HepG2 (cell line): ENCODE data around the gene LZTR1. TPM values are rescaled to one million over a fixed set of nuclear protein-coding genes. Genes with fewer than 3 reads are reported as not detected.

Experiments
- BCL6 ChIP-seq: IDR thresholded peaks from 2 replicates; pipeline ENCODE4 v1.6.1; 2016; ENCODE audit warnings: missing genetic modification reagents, missing compliant biosample characterization
- HHEX ChIP-seq: IDR thresholded peaks from 2 replicates; pipeline ENCODE4 v1.6.1; 2016; ENCODE audit warnings: control low read depth
- POLR2AphosphoS2 ChIP-seq: IDR thresholded peaks from 2 replicates; pipeline ENCODE4 v1.6.1; 2011; ENCODE audit warnings: low read depth, low read length, improper control_type of control experiment
- TBX2 ChIP-seq: sonication (generic); formaldehyde crosslinking; IDR thresholded peaks from 2 replicates; pipeline ENCODE4 v1.5.0; 2020; ENCODE audit warnings: missing genetic modification reagents, mild to moderate bottlenecking, borderline replicate concordance
- ZNF264 ChIP-seq: sonication (generic); formaldehyde crosslinking; IDR thresholded peaks from 2 replicates; pipeline ENCODE4 v1.4.0; 2020; ENCODE audit warnings: missing genetic modification reagents
- ZNF557 ChIP-seq: sonication (generic); formaldehyde crosslinking; IDR thresholded peaks from 2 replicates; pipeline ENCODE4 v1.4.0; 2020; ENCODE audit warnings: missing genetic modification reagents
- polyA plus RNA-seq, 8 experiments: library from polyadenylated mRNA; depleted of rRNA in 3 of 8; stranded (reverse) in 7 of 8; unstranded in 1 of 8; fragments of >200 nt; fragmentation: Illumina TruSeq in 4 of 8; extraction: Trizol in 4 of 8; gene quantifications; 2 replicates each; pipeline versions ENCODE4 v1.2.1 to v1.2.3, GENCODE V29; 2011 to 2016; ENCODE audit warnings: low read depth in 4 of 8, missing spikeins in 1 of 8, mixed read lengths in 1 of 8; ENCODE audit not compliant: insufficient read depth in 1 of 8
- total RNA-seq, 5 experiments: library from RNA; depleted of rRNA; stranded (reverse); fragments of >200 nt; fragmentation: Illumina TruSeq; extraction: Trizol; gene quantifications; 2 replicates each; pipeline ENCODE4 v1.2.3, GENCODE V29; 2016; ENCODE audit warnings: low read depth in 1 of 5
- TF ChIP-seq, protein P1 (sequence below): sonication (generic); formaldehyde crosslinking; IDR thresholded peaks from 2 replicates; pipeline ENCODE4 v1.4.0; 2020; ENCODE audit warnings: missing genetic modification reagents, borderline replicate concordance
- TF ChIP-seq, protein P2 (sequence below): sonication (generic); formaldehyde crosslinking; IDR thresholded peaks from 2 replicates; pipeline ENCODE4 v1.4.0; 2020; ENCODE audit warnings: mild to moderate bottlenecking, missing genetic modification reagents, borderline replicate concordance
- TF ChIP-seq, protein P3 (sequence below): sonication (generic); formaldehyde crosslinking; IDR thresholded peaks from 2 replicates; pipeline ENCODE4 v1.4.0; 2020; ENCODE audit warnings: mild to moderate bottlenecking, missing genetic modification reagents

The LZTR1 gene
- total and polyA plus RNA-seq, 2 of the 13 experiments (the other 11 are each of a cell fraction or from before 2014, with no cell fraction given), result 21.8 to 22.4 TPM

DNA sequence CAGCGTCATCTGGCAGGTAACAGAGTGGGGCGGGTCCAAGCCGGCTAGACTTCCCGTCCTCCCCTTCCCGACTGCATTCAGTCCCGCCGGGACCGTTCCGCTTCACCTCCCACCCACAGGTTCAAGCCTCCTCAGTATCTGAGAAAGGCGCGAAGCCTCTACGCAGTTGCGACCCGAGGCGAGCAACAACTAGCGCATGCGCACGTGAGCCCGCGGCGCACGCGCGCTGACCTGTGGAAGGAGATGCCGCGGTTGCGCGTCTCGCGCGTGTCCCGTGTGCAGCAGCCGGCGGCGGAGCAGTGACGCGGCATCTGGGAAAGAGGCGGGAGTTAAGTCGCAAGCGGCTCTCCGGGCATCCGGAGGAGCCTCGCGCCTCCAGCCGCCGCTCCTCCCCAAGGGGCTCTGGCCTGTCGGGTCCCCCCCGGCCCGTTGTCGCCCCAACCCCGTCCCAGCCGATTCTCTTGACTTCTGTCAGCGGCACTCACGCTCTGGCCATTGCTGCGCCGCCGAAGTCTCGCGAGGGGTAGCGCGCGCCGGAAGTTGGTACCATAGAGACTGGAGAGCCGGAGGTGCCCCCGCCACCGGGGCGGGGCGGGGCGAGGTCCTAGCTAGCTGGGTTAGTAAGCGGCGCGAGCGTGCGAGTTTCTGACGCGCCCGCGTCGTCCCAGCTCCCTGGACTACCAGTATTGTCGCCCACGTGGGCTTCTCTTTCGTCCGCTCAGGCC is 19.7 kb downstream of the LZTR1 start, which contains the start of gene THAP7 (continued):
- TF ChIP-seq, protein P1, sequence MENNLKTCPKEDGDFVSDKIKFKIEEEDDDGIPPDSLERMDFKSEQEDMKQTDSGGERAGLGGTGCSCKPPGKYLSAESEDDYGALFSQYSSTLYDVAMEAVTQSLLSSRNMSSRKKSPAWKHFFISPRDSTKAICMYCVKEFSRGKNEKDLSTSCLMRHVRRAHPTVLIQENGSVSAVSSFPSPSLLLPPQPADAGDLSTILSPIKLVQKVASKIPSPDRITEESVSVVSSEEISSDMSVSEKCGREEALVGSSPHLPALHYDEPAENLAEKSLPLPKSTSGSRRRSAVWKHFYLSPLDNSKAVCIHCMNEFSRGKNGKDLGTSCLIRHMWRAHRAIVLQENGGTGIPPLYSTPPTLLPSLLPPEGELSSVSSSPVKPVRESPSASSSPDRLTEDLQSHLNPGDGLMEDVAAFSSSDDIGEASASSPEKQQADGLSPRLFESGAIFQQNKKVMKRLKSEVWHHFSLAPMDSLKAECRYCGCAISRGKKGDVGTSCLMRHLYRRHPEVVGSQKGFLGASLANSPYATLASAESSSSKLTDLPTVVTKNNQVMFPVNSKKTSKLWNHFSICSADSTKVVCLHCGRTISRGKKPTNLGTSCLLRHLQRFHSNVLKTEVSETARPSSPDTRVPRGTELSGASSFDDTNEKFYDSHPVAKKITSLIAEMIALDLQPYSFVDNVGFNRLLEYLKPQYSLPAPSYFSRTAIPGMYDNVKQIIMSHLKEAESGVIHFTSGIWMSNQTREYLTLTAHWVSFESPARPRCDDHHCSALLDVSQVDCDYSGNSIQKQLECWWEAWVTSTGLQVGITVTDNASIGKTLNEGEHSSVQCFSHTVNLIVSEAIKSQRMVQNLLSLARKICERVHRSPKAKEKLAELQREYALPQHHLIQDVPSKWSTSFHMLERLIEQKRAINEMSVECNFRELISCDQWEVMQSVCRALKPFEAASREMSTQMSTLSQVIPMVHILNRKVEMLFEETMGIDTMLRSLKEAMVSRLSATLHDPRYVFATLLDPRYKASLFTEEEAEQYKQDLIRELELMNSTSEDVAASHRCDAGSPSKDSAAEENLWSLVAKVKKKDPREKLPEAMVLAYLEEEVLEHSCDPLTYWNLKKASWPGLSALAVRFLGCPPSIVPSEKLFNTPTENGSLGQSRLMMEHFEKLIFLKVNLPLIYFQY (CRISPR knock-in tag), result peak; percentile 56; the same call in 1 of the 2 replicates
- TF ChIP-seq, protein P2, sequence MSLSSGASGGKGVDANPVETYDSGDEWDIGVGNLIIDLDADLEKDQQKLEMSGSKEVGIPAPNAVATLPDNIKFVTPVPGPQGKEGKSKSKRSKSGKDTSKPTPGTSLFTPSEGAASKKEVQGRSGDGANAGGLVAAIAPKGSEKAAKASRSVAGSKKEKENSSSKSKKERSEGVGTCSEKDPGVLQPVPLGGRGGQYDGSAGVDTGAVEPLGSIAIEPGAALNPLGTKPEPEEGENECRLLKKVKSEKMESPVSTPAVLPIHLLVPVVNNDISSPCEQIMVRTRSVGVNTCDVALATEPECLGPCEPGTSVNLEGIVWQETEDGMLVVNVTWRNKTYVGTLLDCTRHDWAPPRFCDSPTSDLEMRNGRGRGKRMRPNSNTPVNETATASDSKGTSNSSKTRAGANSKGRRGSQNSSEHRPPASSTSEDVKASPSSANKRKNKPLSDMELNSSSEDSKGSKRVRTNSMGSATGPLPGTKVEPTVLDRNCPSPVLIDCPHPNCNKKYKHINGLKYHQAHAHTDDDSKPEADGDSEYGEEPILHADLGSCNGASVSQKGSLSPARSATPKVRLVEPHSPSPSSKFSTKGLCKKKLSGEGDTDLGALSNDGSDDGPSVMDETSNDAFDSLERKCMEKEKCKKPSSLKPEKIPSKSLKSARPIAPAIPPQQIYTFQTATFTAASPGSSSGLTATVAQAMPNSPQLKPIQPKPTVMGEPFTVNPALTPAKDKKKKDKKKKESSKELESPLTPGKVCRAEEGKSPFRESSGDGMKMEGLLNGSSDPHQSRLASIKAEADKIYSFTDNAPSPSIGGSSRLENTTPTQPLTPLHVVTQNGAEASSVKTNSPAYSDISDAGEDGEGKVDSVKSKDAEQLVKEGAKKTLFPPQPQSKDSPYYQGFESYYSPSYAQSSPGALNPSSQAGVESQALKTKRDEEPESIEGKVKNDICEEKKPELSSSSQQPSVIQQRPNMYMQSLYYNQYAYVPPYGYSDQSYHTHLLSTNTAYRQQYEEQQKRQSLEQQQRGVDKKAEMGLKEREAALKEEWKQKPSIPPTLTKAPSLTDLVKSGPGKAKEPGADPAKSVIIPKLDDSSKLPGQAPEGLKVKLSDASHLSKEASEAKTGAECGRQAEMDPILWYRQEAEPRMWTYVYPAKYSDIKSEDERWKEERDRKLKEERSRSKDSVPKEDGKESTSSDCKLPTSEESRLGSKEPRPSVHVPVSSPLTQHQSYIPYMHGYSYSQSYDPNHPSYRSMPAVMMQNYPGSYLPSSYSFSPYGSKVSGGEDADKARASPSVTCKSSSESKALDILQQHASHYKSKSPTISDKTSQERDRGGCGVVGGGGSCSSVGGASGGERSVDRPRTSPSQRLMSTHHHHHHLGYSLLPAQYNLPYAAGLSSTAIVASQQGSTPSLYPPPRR (CRISPR knock-in tag), result 0 out of 2 replicates have a peak, but pooled peaks have one; percentile 24
- TF ChIP-seq BCL6 (peak; percentile 46; the same call in 1 of the 2 replicates), ZNF557 (CRISPR knock-in tag) (no peak), HHEX (CRISPR knock-in tag) (no peak), POLR2AphosphoS2 (0 out of 2 replicates have a peak, but pooled peaks have one; percentile 16), TBX2 (CRISPR knock-in tag) (peak; percentile 55; the same call in 1 of the 2 replicates), ZNF264 (0 out of 2 replicates have a peak, but pooled peaks have one; percentile 30)
- TF ChIP-seq, protein P3, sequence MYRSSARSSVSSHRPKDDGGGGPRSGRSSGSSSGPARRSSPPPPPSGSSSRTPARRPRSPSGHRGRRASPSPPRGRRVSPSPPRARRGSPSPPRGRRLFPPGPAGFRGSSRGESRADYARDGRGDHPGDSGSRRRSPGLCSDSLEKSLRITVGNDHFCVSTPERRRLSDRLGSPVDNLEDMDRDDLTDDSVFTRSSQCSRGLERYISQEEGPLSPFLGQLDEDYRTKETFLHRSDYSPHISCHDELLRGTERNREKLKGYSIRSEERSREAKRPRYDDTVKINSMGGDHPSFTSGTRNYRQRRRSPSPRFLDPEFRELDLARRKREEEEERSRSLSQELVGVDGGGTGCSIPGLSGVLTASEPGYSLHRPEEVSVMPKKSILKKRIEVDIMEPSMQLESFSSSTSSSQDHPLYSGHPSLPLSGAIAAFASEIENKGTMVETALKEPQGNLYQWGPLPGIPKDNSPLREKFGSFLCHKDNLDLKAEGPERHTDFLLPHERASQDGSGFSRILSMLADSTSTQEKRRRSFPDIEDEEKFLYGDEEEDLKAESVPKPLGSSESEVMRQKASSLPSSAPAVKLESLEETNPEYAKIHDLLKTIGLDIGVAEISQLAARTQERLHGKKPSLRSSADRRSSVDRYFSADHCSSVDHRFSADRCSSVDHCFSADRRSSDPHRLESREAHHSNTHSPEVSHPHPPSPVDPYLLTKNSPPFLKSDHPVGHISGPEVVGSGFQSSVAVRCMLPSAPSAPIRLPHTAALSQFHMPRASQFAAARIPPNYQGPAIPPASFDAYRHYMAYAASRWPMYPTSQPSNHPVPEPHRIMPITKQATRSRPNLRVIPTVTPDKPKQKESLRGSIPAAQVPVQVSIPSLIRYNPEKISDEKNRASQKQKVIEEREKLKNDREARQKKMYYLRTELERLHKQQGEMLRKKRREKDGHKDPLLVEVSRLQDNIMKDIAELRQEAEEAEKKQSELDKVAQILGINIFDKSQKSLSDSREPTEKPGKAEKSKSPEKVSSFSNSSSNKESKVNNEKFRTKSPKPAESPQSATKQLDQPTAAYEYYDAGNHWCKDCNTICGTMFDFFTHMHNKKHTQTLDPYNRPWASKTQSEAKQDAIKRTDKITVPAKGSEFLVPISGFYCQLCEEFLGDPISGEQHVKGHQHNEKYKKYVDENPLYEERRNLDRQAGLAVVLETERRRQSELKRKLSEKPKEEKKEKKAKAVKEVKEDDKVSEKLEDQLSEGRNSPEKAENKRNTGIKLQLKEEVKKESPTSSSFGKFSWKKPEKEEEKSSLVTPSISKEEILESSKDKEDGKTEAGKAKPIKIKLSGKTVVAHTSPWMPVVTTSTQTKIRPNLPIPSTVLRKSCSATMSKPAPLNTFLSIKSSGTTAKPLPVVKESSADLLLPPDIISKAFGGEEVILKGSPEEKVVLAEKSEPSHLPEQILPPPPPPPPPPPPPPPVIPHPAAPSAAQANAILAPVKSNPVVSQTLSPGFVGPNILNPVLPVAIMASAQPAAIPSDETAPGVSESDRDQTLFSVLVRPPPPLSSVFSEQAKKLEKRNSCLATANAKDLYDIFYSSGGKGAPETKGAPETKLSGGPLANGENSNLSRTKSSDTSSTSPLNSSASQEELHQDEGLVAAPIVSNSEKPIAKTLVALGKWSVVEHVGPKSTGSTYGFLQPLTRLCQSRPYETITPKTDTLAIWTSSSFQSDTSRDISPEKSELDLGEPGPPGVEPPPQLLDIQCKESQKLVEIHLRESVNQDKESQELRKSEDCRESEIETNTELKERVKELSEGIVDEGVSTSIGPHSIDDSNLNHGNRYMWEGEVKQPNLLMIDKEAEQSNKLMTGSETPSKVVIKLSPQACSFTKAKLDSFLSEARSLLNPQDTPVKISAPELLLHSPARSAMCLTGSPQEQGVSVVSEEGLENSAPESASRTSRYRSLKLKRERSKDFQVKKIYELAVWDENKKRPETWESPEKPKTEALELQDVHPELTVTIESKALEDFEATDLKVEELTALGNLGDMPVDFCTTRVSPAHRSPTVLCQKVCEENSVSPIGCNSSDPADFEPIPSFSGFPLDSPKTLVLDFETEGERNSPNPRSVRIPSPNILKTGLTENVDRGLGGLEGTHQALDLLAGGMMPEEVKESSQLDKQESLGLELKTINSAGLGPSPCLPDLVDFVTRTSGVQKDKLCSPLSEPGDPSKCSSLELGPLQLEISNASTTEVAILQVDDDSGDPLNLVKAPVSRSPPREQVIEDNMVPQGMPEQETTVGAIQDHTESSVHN (CRISPR knock-in tag), result peak; percentile 60; the same call in 1 of the 2 replicates
